WTC11 (cell line): Measurements from ENCODE around the gene ATP5ME. TPM values are rescaled to one million over a fixed set of nuclear protein-coding genes. Genes with fewer than 3 reads are reported as not detected.
A peak's percentile ranks its signal among the peaks of the same experiment; 100 is the strongest.
"Not testable (repeated sequence)": the region's sequence is repeated elsewhere in the genome, so short reads cannot be mapped to it uniquely, and the experiment has no call there.

Experiments used
- ATAC-seq: fragments of 200-7000 bp; cut with Tn5 transposase; 2 replicates; pipeline ENCODE4 v1.10.0; 2021; ENCODE audit warnings: mild to moderate bottlenecking, moderate library complexity
- CTCF ChIA-PET: fragments of 300-600 bp; sonication (Branson Sonifier 250); formaldehyde crosslinking; loops from one replicate; lab custom pipeline; 2021; ENCODE audit warnings: antibody characterized with exemption; lab: Charles Lee
- POLR2A ChIA-PET: fragments of 350-600 bp; sonication (Branson Sonifier 250); formaldehyde crosslinking; loops from one replicate; lab custom pipeline; 2021; ENCODE audit warnings: antibody characterized with exemption; lab: Charles Lee
- DNase-seq: peaks from one replicate; pipeline ENCODE4 v3.0.0; 2021; ENCODE audit warnings: low spot score
- H3K27ac Mint-ChIP-seq: 2 replicates; pipeline ENCODE4 v1.8.0; 2021; ENCODE audit warnings: mixed read lengths
- H3K27me3 Mint-ChIP-seq: 2 replicates; pipeline ENCODE4 v1.8.0; 2021; ENCODE audit warnings: low read depth, mild to moderate bottlenecking, moderate library complexity, mixed read lengths
- H3K36me3 Mint-ChIP-seq: 2 replicates; pipeline ENCODE4 v1.8.0; 2021; ENCODE audit warnings: mixed read lengths
- H3K4me1 Mint-ChIP-seq: 2 replicates; pipeline ENCODE4 v1.8.0; 2022; ENCODE audit warnings: mixed read lengths
- H3K4me3 Mint-ChIP-seq: 2 replicates; pipeline ENCODE4 v1.8.0; 2021; ENCODE audit warnings: mild to moderate bottlenecking, moderate library complexity, mixed read lengths
- H3K9me3 Mint-ChIP-seq: 2 replicates; pipeline ENCODE4 v1.8.0; 2021; ENCODE audit warnings: mixed read lengths
- CBFB ChIP-seq: sonication (generic); formaldehyde crosslinking; IDR thresholded peaks from 2 replicates; pipeline ENCODE4 v1.8.1; 2022; ENCODE audit warnings: mild to moderate bottlenecking, low read depth, missing genetic modification reagents
- ERG ChIP-seq: fragments of 250-450 bp; sonication (Bioruptor Pico); IDR thresholded peaks from 2 replicates; pipeline ENCODE4 v1.8.0; 2021; ENCODE audit warnings: mild to moderate bottlenecking
- ETV6 ChIP-seq: sonication (generic); formaldehyde crosslinking; IDR thresholded peaks from 2 replicates; pipeline ENCODE4 v1.8.1; 2022; ENCODE audit warnings: mild to moderate bottlenecking, missing genetic modification reagents
- GTF2I ChIP-seq: fragments of 250-450 bp; sonication (Bioruptor Pico); conservative IDR thresholded peaks from 2 replicates; pipeline ENCODE4 v1.4.0; 2021; ENCODE audit warnings: mild to moderate bottlenecking
- IRF1 ChIP-seq: sonication (generic); formaldehyde crosslinking; IDR thresholded peaks from 2 replicates; pipeline ENCODE4 v1.8.0; 2023; ENCODE audit warnings: missing genetic modification reagents
- KAT7 ChIP-seq: sonication (generic); formaldehyde crosslinking; IDR thresholded peaks from 2 replicates; pipeline ENCODE4 v1.8.1; 2023; ENCODE audit warnings: missing genetic modification reagents, mild to moderate bottlenecking, borderline replicate concordance
- MXD4 ChIP-seq: fragments of 250-450 bp; sonication (Bioruptor Pico); IDR thresholded peaks from 2 replicates; pipeline ENCODE4 v1.8.0; 2021; ENCODE audit warnings: mild to moderate bottlenecking, moderate library complexity, borderline replicate concordance
- SMAD4 ChIP-seq: sonication (generic); formaldehyde crosslinking; IDR thresholded peaks from 2 replicates; pipeline ENCODE4 v1.8.0; 2022; ENCODE audit warnings: mild to moderate bottlenecking, missing genetic modification reagents
- TEAD1 ChIP-seq: sonication (generic); formaldehyde crosslinking; IDR thresholded peaks from 2 replicates; pipeline ENCODE4 v1.8.0; 2022; ENCODE audit warnings: mild to moderate bottlenecking, missing genetic modification reagents
- ZBTB43 ChIP-seq: sonication (generic); formaldehyde crosslinking; IDR thresholded peaks from 2 replicates; pipeline ENCODE4 v1.8.1; 2023; ENCODE audit warnings: mild to moderate bottlenecking, missing genetic modification reagents
- ZNF281 ChIP-seq: sonication (generic); formaldehyde crosslinking; IDR thresholded peaks from 2 replicates; pipeline ENCODE4 v1.8.0; 2023; ENCODE audit warnings: mild to moderate bottlenecking, missing genetic modification reagents
- ZNF671 ChIP-seq: fragments of 250-450 bp; sonication (Bioruptor Pico); IDR thresholded peaks from 2 replicates; pipeline ENCODE4 v1.8.0; 2021; ENCODE audit warnings: mild to moderate bottlenecking
- total RNA-seq: library from RNA; stranded (reverse); gene quantifications from 3 replicates; pipeline ENCODE4 v1.2.3, GENCODE V29; 2021
- TF ChIP-seq, protein P1 (sequence below): sonication (generic); formaldehyde crosslinking; IDR thresholded peaks from 2 replicates; pipeline ENCODE4 v1.8.1; 2023; ENCODE audit warnings: mild to moderate bottlenecking, moderate library complexity, missing genetic modification reagents
- TF ChIP-seq, protein P2 (sequence below): fragments of 200-600 bp; IDR thresholded peaks from 2 replicates; pipeline ENCODE4 v1.8.0; 2022; ENCODE audit warnings: antibody characterized with exemption

ATP5ME gene
- total RNA-seq, 1 experiment from 2014 or later, result 468 TPM

- Mint-ChIP-seq H3K36me3 (no peaks in the 10 kb centered on the region), H3K4me1 (0 out of 2 replicates have a peak, but pooled peaks cover 4% of the 10 kb centered on the region), H3K4me3 (no peak overlapping the region), H3K27me3 (peaks cover 20% of the 10 kb centered on the region), H3K27ac (no peak overlapping the region), H3K9me3 (peaks cover under 1% of the 10 kb centered on the region; the same call in 1 of the 2 replicates)
- DNase-seq (no peak), ATAC-seq (no peak)
- CTCF ChIA-PET, result interaction anchor here (0.7 to 6.8 kb wide), 8 partner anchors 8 to 590 kb away, joined by 3 to 67 read pairs (median 4); partner anchors contain the start of genes ATP5ME, MAEA and MYL5
- TF ChIP-seq ERG (CRISPR knock-in tag) (no peak), ZBTB43 (no peak), GTF2I (CRISPR knock-in tag) (no peak), ETV6 (no peak), MXD4 (CRISPR knock-in tag) (no peak), KAT7 (CRISPR knock-in tag) (no peak), CBFB (no peak), IRF1 (CRISPR knock-in tag) (no peak), TEAD1 (CRISPR knock-in tag) (no peak), SMAD4 (no peak), ZNF281 (CRISPR knock-in tag) (no peak), ZNF671 (CRISPR knock-in tag) (no peak)
- TF ChIP-seq, protein P1, sequence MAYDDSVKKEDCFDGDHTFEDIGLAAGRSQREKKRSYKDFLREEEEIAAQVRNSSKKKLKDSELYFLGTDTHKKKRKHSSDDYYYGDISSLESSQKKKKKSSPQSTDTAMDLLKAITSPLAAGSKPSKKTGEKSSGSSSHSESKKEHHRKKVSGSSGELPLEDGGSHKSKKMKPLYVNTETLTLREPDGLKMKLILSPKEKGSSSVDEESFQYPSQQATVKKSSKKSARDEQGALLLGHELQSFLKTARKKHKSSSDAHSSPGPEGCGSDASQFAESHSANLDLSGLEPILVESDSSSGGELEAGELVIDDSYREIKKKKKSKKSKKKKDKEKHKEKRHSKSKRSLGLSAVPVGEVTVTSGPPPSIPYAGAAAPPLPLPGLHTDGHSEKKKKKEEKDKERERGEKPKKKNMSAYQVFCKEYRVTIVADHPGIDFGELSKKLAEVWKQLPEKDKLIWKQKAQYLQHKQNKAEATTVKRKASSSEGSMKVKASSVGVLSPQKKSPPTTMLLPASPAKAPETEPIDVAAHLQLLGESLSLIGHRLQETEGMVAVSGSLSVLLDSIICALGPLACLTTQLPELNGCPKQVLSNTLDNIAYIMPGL, result no peak
- TF ChIP-seq, protein P2, sequence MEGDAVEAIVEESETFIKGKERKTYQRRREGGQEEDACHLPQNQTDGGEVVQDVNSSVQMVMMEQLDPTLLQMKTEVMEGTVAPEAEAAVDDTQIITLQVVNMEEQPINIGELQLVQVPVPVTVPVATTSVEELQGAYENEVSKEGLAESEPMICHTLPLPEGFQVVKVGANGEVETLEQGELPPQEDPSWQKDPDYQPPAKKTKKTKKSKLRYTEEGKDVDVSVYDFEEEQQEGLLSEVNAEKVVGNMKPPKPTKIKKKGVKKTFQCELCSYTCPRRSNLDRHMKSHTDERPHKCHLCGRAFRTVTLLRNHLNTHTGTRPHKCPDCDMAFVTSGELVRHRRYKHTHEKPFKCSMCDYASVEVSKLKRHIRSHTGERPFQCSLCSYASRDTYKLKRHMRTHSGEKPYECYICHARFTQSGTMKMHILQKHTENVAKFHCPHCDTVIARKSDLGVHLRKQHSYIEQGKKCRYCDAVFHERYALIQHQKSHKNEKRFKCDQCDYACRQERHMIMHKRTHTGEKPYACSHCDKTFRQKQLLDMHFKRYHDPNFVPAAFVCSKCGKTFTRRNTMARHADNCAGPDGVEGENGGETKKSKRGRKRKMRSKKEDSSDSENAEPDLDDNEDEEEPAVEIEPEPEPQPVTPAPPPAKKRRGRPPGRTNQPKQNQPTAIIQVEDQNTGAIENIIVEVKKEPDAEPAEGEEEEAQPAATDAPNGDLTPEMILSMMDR, result no peak
- POLR2A ChIA-PET, result interaction anchor here (0.7 to 0.8 kb wide), 2 partner anchors 19 to 20 kb away, joined by 3 read pairs; no protein-coding TSS in a partner anchor
These were observed 25.9 kb upstream of the ATP5ME start for GRCh38 chr4:699816-700580.

- Mint-ChIP-seq H3K27ac (peak overlapping the region; percentile 3), H3K4me1 (peaks cover 31% of the 10 kb centered on the region)
- H3K27me3 Mint-ChIP-seq, H3K9me3 Mint-ChIP-seq, DNase-seq, H3K36me3 Mint-ChIP-seq, POLR2A ChIA-PET, H3K4me3 Mint-ChIP-seq, ATAC-seq: not testable (repeated sequence)
- CTCF ChIA-PET, result interaction anchor here (1.1 kb wide), 1 partner anchor 10 kb away, joined by 9 read pairs; no protein-coding TSS in a partner anchor
These were observed 20.4 kb upstream of the ATP5ME start for GRCh38 chr4:694341-694940.
